ENCODE measurements around the gene PRRG3.

PRRG3 gene

DNA sequence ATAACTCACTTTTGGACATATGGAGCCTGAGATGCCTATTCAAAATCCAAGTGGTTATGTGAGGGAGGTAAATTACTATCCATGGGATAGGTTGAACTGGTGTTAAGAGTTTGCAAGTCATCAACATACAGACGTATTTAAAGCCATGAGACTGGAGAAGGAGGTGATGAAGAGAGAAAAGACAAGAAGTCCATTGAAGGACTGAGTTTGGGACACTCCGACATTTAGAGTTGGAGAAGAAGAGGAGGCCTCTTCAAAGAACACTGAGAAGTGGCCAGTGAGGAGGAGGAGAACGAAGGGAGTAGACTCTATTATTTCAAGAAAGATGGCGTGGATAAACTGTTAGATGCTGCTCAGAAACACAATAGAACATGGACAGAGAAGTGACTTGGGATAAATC is 39.2 kb downstream of the PRRG3 start, which contains the start of gene CNGA2:
Gene CNGA2 (plus strand): TSS at position 301 of the 400 bp plus-strand sequence. CDS start 3,738 bp downstream, outside the sequence.
- TF ChIP-seq, protein P1, sequence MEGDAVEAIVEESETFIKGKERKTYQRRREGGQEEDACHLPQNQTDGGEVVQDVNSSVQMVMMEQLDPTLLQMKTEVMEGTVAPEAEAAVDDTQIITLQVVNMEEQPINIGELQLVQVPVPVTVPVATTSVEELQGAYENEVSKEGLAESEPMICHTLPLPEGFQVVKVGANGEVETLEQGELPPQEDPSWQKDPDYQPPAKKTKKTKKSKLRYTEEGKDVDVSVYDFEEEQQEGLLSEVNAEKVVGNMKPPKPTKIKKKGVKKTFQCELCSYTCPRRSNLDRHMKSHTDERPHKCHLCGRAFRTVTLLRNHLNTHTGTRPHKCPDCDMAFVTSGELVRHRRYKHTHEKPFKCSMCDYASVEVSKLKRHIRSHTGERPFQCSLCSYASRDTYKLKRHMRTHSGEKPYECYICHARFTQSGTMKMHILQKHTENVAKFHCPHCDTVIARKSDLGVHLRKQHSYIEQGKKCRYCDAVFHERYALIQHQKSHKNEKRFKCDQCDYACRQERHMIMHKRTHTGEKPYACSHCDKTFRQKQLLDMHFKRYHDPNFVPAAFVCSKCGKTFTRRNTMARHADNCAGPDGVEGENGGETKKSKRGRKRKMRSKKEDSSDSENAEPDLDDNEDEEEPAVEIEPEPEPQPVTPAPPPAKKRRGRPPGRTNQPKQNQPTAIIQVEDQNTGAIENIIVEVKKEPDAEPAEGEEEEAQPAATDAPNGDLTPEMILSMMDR (IDR thresholded peaks at IDR 0.05; ENCODE audit: low read depth, low read length), result no peak
- no peak within 1 kb of the TSS for H3K4me3 ChIP-seq (ENCODE audit: low read depth, low read length)

DNA sequence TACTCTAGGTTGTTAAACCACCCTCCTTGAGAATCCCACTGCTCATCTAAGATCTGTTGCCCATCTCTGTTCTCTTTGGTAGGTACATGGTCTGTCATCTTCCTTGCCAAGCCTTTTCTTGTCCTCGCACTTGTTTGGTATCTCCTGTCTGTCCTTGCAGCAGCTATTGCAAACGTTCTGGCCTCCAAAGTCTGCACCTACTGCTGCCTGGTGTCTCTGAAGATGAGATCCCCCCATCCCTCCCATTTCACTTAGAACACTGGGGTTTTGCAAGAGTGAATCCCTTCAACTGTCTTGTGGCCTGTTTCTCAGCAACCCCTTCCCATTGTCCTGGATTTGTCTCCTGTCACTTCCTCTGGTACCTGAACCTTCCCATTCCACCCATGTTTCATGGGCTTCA is 40.0 kb downstream of the PRRG3 start:
- H3K4me3 ChIP-seq (ENCODE audit: low read depth, low read length), result no peak overlapping the region
- TF ChIP-seq, protein P1 (IDR thresholded peaks at IDR 0.05; ENCODE audit: low read depth, low read length), result no peak

DNA sequence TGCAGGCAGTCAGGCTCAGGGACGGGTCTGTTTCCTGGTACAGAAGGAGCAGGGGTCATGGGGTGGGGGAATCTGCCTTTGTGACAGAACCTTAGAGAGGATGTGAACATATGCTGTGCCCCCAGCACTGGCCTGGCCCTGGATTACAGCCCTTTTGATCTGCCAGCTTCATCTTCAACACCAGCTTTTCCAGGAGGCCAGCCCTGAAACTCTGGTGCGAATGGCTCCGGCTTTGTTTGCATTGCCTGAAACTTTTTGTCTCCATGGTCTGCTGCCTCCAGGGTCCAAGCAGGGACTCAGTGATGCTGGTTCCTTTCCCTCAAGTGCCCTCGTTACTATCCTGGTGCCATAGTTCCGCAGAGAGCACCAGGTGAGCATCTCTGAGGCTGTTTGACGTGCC is 41.4 kb downstream of the PRRG3 start:
- no peak overlapping the region for H3K4me3 ChIP-seq (ENCODE audit: low read depth, low read length)
- TF ChIP-seq, protein P1 (IDR thresholded peaks at IDR 0.05; ENCODE audit: low read depth, low read length), result no peak

DNA sequence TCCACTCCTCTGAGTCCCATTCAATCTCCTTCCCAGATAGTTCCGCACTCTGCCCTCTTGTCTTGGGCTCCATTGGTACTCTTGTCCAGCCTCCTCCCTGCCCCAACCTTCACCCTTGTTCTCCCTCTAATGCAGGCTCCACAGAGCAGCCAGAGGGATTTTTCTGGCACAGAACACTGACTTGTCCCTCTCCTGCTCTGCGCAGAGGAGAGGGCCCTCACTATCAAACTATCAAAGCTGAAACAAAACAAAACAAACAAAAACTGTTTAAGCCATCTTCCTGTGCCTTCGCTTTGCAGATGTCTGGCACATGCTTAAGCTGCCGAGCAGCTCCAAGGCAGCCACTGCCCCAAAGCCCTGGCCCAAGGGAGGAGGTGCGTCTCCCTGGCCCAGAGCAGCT is 42.2 kb downstream of the PRRG3 start:
- TF ChIP-seq, protein P1 (IDR thresholded peaks at IDR 0.05; ENCODE audit: low read depth, low read length), result no peak
- H3K4me3 ChIP-seq (ENCODE audit: low read depth, low read length), result no peak overlapping the region

DNA sequence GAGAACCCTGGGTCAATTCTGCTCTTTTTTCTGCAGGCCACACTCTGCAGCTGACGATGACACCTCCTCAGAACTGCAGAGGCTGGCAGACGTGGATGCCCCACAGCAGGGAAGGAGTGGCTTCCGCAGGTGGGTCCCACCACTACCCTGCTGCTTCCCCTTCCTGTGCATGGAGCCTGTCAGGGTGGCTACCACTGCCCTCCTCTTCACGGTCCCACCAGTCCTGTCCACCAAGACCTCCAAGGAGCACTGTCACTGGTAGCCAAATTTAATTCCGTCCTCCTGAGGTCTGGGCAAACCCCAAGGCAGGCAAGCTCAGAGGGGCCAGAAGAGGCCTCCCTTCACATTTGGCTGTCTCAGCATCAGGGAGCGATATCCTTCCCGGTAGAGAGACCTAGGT is 43.5 kb downstream of the PRRG3 start:
- H3K4me3 ChIP-seq (ENCODE audit: low read depth, low read length), result no peak overlapping the region

DNA sequence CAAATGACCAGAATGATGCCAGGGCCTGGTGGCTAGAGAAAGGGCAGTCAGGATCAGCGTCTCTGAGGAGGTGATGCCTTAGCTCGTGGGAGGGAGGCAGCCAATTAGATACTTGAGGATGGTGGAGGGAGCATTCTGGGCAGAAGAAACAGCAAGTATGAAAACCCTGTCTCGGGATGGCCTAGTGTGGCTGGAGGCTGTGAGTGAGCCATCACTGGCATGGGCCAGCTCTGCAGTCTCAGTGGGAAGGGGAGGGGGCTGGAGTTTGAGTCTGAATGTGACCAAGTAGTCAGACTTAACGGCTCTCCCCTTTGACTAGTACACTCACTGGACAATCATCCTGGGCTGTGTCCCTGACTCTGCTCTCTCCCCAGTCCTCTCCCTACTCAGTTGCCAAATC is 46.3 kb downstream of the PRRG3 start:
- H3K4me3 ChIP-seq (ENCODE audit: low read depth, low read length), result no peak overlapping the region
- TF ChIP-seq, protein P1 (IDR thresholded peaks at IDR 0.05; ENCODE audit: low read depth, low read length), result no peak

More for the DNA sequence above, 43.5 kb downstream of the PRRG3 start:
- TF ChIP-seq, protein P1 (IDR thresholded peaks at IDR 0.05; ENCODE audit: low read depth, low read length), result no peak

DNA sequence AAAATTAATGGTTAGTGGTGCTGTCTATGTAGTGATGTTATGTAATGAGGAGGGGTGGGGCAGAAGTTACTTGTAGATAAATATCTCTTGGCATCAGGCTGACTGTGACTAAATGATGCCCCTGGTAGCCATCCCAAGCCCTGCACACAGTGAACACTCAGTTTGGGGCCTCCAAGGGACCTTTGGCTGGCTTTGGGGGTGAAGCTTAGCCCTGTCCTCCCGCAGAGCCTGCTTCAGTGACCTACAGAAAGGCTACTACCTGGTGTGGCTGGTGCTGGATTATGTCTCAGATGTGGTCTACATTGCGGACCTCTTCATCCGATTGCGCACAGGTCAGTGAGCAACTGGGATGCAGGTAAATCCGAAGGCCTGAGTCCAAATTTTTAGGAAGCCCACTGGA is 47.1 kb downstream of the PRRG3 start:
- H3K4me3 ChIP-seq (ENCODE audit: low read depth, low read length), result no peak overlapping the region
- TF ChIP-seq, protein P1 (IDR thresholded peaks at IDR 0.05; ENCODE audit: low read depth, low read length), result no peak
